Measurements from ENCODE around the gene CAPN7.
"Not testable (repeated sequence)": the region's sequence is repeated elsewhere in the genome, so short reads cannot be mapped to it uniquely, and the experiment has no call there.

Gene CAPN7

GRCh38 chr3:15164340-15164739 lies 41.7 kb upstream of the CAPN7 start:
- H3K9me3 Mint-ChIP-seq: peaks cover 31% of the 10 kb centered on the region
- H3K27me3 Mint-ChIP-seq (ENCODE audit: low read depth, poor library complexity): peaks cover 29% of the 10 kb centered on the region
- no peaks in the 10 kb centered on the region for H3K36me3 Mint-ChIP-seq (ENCODE audit: low read depth)
- no peak overlapping the region for H3K4me3 Mint-ChIP-seq
- H3K4me1 Mint-ChIP-seq: no peaks in the 10 kb centered on the region
- no peak overlapping the region for H3K27ac Mint-ChIP-seq
- DNase-seq: no peak
- TF ChIP-seq CTCF (IDR thresholded peaks at IDR 0.05): no peak

- no peaks in the 10 kb centered on the region for H3K36me3 Mint-ChIP-seq (ENCODE audit: low read depth)
- no peak for DNase-seq
- H3K9me3 Mint-ChIP-seq: peaks cover 31% of the 10 kb centered on the region
- no peak overlapping the region for H3K4me3 Mint-ChIP-seq
- TF ChIP-seq CTCF (IDR thresholded peaks at IDR 0.05): no peak
- H3K27me3 Mint-ChIP-seq (ENCODE audit: low read depth, poor library complexity): peaks cover 27% of the 10 kb centered on the region
- no peaks in the 10 kb centered on the region for H3K4me1 Mint-ChIP-seq
- H3K27ac Mint-ChIP-seq: no peak overlapping the region
Observed at GRCh38 chr3:15165061-15165460, 41.0 kb upstream of the CAPN7 start.

GRCh38 chr3:15166391-15166790 lies 39.7 kb upstream of the CAPN7 start:
- not testable (repeated sequence) for DNase-seq; H3K36me3 Mint-ChIP-seq (ENCODE audit: low read depth); H3K4me1 Mint-ChIP-seq; H3K4me3 Mint-ChIP-seq; H3K27ac Mint-ChIP-seq
- Mint-ChIP-seq H3K27me3 (ENCODE audit: low read depth, poor library complexity) (peaks cover 30% of the 10 kb centered on the region), H3K9me3 (peaks cover 23% of the 10 kb centered on the region)

- Mint-ChIP-seq H3K27me3 (ENCODE audit: low read depth, poor library complexity) (peaks cover 41% of the 10 kb centered on the region), H3K9me3 (peaks cover 6% of the 10 kb centered on the region), H3K4me1 (no peaks in the 10 kb centered on the region), H3K36me3 (ENCODE audit: low read depth) (no peaks in the 10 kb centered on the region), H3K4me3 (no peak overlapping the region), H3K27ac (no peak overlapping the region)
- TF ChIP-seq CTCF (IDR thresholded peaks at IDR 0.05): no peak
- DNase-seq: no peak
Observed at GRCh38 chr3:15171096-15171495, 35.0 kb upstream of the CAPN7 start.

GRCh38 chr3:15172806-15173205 lies 33.2 kb upstream of the CAPN7 start:
- H3K4me3 Mint-ChIP-seq: no peak overlapping the region
- H3K27me3 Mint-ChIP-seq (ENCODE audit: low read depth, poor library complexity): peaks cover 41% of the 10 kb centered on the region
- peaks cover 6% of the 10 kb centered on the region for H3K9me3 Mint-ChIP-seq
- no peaks in the 10 kb centered on the region for H3K4me1 Mint-ChIP-seq
- no peak overlapping the region for H3K27ac Mint-ChIP-seq
- no peak for TF ChIP-seq CTCF (IDR thresholded peaks at IDR 0.05)
- no peak for DNase-seq
- no peaks in the 10 kb centered on the region for H3K36me3 Mint-ChIP-seq (ENCODE audit: low read depth)

- no peak for TF ChIP-seq CTCF (IDR thresholded peaks at IDR 0.05)
- H3K36me3 Mint-ChIP-seq (ENCODE audit: low read depth): no peaks in the 10 kb centered on the region
- no peak overlapping the region for H3K27ac Mint-ChIP-seq
- H3K9me3 Mint-ChIP-seq: peaks cover 6% of the 10 kb centered on the region
- no peaks in the 10 kb centered on the region for H3K4me1 Mint-ChIP-seq
- peaks cover 39% of the 10 kb centered on the region for H3K27me3 Mint-ChIP-seq (ENCODE audit: low read depth, poor library complexity)
- no peak for DNase-seq
- no peak overlapping the region for H3K4me3 Mint-ChIP-seq
Observed at GRCh38 chr3:15174953-15175352, 31.1 kb upstream of the CAPN7 start.
